Measurements from ENCODE around the gene EIF1AX. TPM values are rescaled to one million over a fixed set of nuclear protein-coding genes. Genes with fewer than 3 reads are reported as not detected.

Gene EIF1AX
- total and polyA plus RNA-seq, 3 donors from 2014 or later, result 26.9 to 53.1 (median 27.6) TPM

Small RNA genes lying within 50 kb of the gene (small RNA-seq; reads per million reads assigned to genes)
- gene RF00493, result 25.7 to 59.2 reads per million in 2 donors
- 0 reads per million in 2 donors for gene RF00494

Other genes starting within 250 kb of the EIF1AX start
- 10 to 100 TPM in 1 of 2 donors, 1 to 10 TPM in 1; 7.7 to 10.7 TPM for gene BCLAF3, start 150.8 kb downstream of the EIF1AX start, total RNA-seq
- gene BCLAF3, start 150.8 kb downstream of the EIF1AX start, polyA plus RNA-seq (ENCODE audit: insufficient read depth, low read depth, low replicate concordance), result 5.7 TPM
- 10 to 100 TPM; 19.5 to 36.6 TPM for gene MAP7D2, start 24.9 kb downstream of the EIF1AX start, total RNA-seq
- 37.9 TPM for gene MAP7D2, start 24.9 kb downstream of the EIF1AX start, polyA plus RNA-seq (ENCODE audit: insufficient read depth, low read depth, low replicate concordance)
- gene RPS6KA3, start 125.1 kb upstream of the EIF1AX start, total RNA-seq, result 10 to 100 TPM; 12.5 to 12.6 TPM
- 8.5 TPM for gene RPS6KA3, start 125.1 kb upstream of the EIF1AX start, polyA plus RNA-seq (ENCODE audit: insufficient read depth, low read depth, low replicate concordance)

All from testis (tissue), 3 donors.